Panc1 (cell line): ENCODE data around the gene OR52H1. TPM values are rescaled to one million over a fixed set of nuclear protein-coding genes. Genes with fewer than 3 reads are reported as not detected.

Experiments used
- ATAC-seq: fragments of 200-7000 bp; cut with Tn5 transposase; 2 replicates; pipeline ENCODE4 v1.9.1; 2020; ENCODE audit warnings: mild to moderate bottlenecking, moderate library complexity
- BruUV-seq: library from RNA; stranded (reverse); fragments of 400-500 nt; replicated peaks from 2 replicates; lab custom pipeline; 2021; lab: Mats Ljungman, UMichigan
- CTCF ChIA-PET: fragments of 300-600 bp; sonication (Branson Sonifier 250); formaldehyde crosslinking; loops from one replicate; lab custom pipeline; 2022; ENCODE audit warnings: antibody characterized with exemption; lab: Charles Lee
- POLR2A ChIA-PET: fragments of 300-600 bp; sonication (Branson Sonifier 250); formaldehyde crosslinking; loops from one replicate; lab custom pipeline; 2022; ENCODE audit warnings: antibody characterized with exemption; lab: Charles Lee
- DNase-seq: peaks from one replicate; pipeline ENCODE4 v3.0.0-alpha.2; 2010; ENCODE audit warnings: low read depth, low spot score
- H3K27ac ChIP-seq: 2 replicates; pipeline ENCODE4 v1.5.1; 2011; ENCODE audit warnings: mild to moderate bottlenecking, low read length, inconsistent platforms
- H3K27me3 ChIP-seq: fragments of 200-500 bp; sonication (Bioruptor generic); 2 replicates; pipeline ENCODE4 v1.6.0; 2014; ENCODE audit warnings: low read length, inconsistent platforms; ENCODE audit not compliant: control insufficient read depth, insufficient read depth
- H3K36me3 ChIP-seq: fragments of 200-500 bp; sonication (Bioruptor generic); 2 replicates; pipeline ENCODE4 v1.5.1; 2014; ENCODE audit warnings: inconsistent platforms, mild to moderate bottlenecking, low read length, moderate library complexity; ENCODE audit not compliant: control insufficient read depth, insufficient read depth
- H3K4me1 ChIP-seq: 2 replicates; pipeline ENCODE4 v1.5.1; 2011; ENCODE audit warnings: inconsistent platforms, mild to moderate bottlenecking, low read length, moderate library complexity; ENCODE audit not compliant: control insufficient read depth, insufficient read depth
- H3K4me3 ChIP-seq, 2 experiments: 2 replicates each; pipeline ENCODE4 v1.5.1; 2011 to 2012; ENCODE audit warnings: low read depth in 2 of 2, low read length in 2 of 2, mild to moderate bottlenecking in 2 of 2, inconsistent platforms in 1 of 2, moderate library complexity in 1 of 2
- H3K9me3 ChIP-seq: fragments of 200-500 bp; sonication (Bioruptor generic); 2 replicates; pipeline ENCODE4 v1.5.1; 2014; ENCODE audit warnings: low read depth, mild to moderate bottlenecking, inconsistent platforms, low read length, moderate library complexity; ENCODE audit not compliant: control insufficient read depth, insufficient read depth
- CTCF ChIP-seq: fragments of 450-650 bp; IDR thresholded peaks from 2 replicates; pipeline ENCODE4 v1.5.1; 2017; ENCODE audit warnings: mild to moderate bottlenecking
- POLR2AphosphoS5 ChIP-seq: IDR thresholded peaks from 2 replicates; pipeline ENCODE4 v1.6.1; 2012; ENCODE audit warnings: mild to moderate bottlenecking, low read depth, low read length, moderate library complexity
- SIN3A ChIP-seq: IDR thresholded peaks from 2 replicates; pipeline ENCODE4 v1.6.1; 2012; ENCODE audit warnings: low read depth, mild to moderate bottlenecking, low read length, moderate library complexity, borderline replicate concordance; ENCODE audit not compliant: insufficient read depth
- TCF7L2 ChIP-seq: IDR thresholded peaks from 2 replicates; pipeline ENCODE4 v1.6.1; 2011; ENCODE audit warnings: mild to moderate bottlenecking, low read depth, low read length, inconsistent platforms
- in situ Hi-C: cut with HindIII; loops from 2 replicates; pipeline ENCODE4 v1.10.0; 2016; ENCODE audit warnings: low sequenced_read_pairs, low pct_unique_long_range_greater_than_20kb
- intact Hi-C: fragments of 100-400 bp; cut with micrococcal nuclease; formaldehyde crosslinking; loops from one replicate; pipeline ENCODE4 v1.10.0; 2022; ENCODE audit not compliant: unreplicated experiment
- total RNA-seq: library from RNA; stranded (reverse); gene quantifications from one replicate; pipeline ENCODE4 v1.2.1, GENCODE V29; 2021; ENCODE audit not compliant: unreplicated experiment
- TF ChIP-seq, protein P1 (sequence below), 2 experiments: IDR thresholded peaks; 2 replicates each; pipeline ENCODE4 v1.6.1; 2011 to 2012; ENCODE audit warnings: low read depth in 2 of 2, control low read depth in 1 of 2, low read length in 1 of 2, mild to moderate bottlenecking in 1 of 2, moderate library complexity in 1 of 2; ENCODE audit not compliant: insufficient read depth in 1 of 2

Gene OR52H1
- total RNA-seq, 1 experiment from 2014 or later: 0.15 TPM

DNA sequence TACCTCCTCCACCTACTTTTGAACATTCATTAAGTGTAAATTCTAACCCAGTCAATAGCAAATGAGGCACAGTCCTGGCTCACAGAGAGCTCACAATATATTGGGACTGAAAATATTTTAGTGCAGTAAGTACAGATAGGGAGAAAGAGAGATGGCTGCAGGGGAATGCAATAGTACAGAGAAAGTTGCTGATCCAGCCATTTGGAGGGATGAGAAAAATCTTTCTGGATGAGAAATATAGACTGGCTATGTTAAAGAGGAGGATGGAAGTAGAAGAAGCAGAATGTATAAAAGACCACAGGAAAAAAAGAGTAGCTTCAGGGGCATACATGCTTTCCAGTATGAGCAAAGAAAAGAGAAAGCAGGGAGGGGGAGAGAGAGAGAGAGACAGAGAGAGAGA is 28.8 kb upstream of the OR52H1 start:
- no peaks in the 10 kb centered on the region for H3K36me3 ChIP-seq
- POLR2A ChIA-PET: no interaction called here
- intact Hi-C loops: no loop called here
- no TSS peak for BruUV-seq
- in situ Hi-C loops: no loop called here
- H3K4me1 ChIP-seq: no peaks in the 10 kb centered on the region
- no peak for ATAC-seq
- no peak for TF ChIP-seq POLR2AphosphoS5
- TF ChIP-seq TCF7L2: no peak
- TF ChIP-seq SIN3A: no peak
- no peak for TF ChIP-seq CTCF
- TF ChIP-seq, protein P1, sequence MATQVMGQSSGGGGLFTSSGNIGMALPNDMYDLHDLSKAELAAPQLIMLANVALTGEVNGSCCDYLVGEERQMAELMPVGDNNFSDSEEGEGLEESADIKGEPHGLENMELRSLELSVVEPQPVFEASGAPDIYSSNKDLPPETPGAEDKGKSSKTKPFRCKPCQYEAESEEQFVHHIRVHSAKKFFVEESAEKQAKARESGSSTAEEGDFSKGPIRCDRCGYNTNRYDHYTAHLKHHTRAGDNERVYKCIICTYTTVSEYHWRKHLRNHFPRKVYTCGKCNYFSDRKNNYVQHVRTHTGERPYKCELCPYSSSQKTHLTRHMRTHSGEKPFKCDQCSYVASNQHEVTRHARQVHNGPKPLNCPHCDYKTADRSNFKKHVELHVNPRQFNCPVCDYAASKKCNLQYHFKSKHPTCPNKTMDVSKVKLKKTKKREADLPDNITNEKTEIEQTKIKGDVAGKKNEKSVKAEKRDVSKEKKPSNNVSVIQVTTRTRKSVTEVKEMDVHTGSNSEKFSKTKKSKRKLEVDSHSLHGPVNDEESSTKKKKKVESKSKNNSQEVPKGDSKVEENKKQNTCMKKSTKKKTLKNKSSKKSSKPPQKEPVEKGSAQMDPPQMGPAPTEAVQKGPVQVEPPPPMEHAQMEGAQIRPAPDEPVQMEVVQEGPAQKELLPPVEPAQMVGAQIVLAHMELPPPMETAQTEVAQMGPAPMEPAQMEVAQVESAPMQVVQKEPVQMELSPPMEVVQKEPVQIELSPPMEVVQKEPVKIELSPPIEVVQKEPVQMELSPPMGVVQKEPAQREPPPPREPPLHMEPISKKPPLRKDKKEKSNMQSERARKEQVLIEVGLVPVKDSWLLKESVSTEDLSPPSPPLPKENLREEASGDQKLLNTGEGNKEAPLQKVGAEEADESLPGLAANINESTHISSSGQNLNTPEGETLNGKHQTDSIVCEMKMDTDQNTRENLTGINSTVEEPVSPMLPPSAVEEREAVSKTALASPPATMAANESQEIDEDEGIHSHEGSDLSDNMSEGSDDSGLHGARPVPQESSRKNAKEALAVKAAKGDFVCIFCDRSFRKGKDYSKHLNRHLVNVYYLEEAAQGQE (IDR thresholded peaks at IDR 0.05; ENCODE audit: insufficient read depth in 1 of 2, low read depth in 2 of 2, low read length in 1 of 2): no peak
- H3K4me3 ChIP-seq: no peak overlapping the region
- DNase-seq: no peak
- no peaks in the 10 kb centered on the region for H3K9me3 ChIP-seq
- no peak overlapping the region for H3K27ac ChIP-seq
- CTCF ChIA-PET: no interaction called here
- peaks cover 4% of the 10 kb centered on the region; the same call in 1 of the 2 replicates for H3K27me3 ChIP-seq

- Histone ChIP-seq H3K4me1 (no peaks in the 10 kb centered on the region), H3K27me3 (peaks cover 4% of the 10 kb centered on the region; the same call in 1 of the 2 replicates), H3K4me3 (no peak overlapping the region), H3K27ac (no peak overlapping the region), H3K36me3 (no peaks in the 10 kb centered on the region), H3K9me3 (no peaks in the 10 kb centered on the region)
- ATAC-seq (no peak), DNase-seq (no peak)
- BruUV-seq: no TSS peak
- ChIA-PET CTCF (interaction anchor here (0.6 kb wide), 1 partner anchor 870 kb away, joined by 4 read pairs; no protein-coding TSS in a partner anchor), POLR2A (no interaction called here)
- in situ Hi-C loops (no loop called here), intact Hi-C loops (no loop called here)
- TF ChIP-seq SIN3A (no peak), CTCF (no peak), TCF7L2 (no peak), POLR2AphosphoS5 (no peak)
- TF ChIP-seq, protein P1 (IDR thresholded peaks at IDR 0.05; ENCODE audit: insufficient read depth in 1 of 2, low read depth in 2 of 2, low read length in 1 of 2): no peak
These were observed 26.8 kb upstream of the OR52H1 start for GRCh38 chr11:5575152-5575551.
